ENCODE data around the gene RPN1. TPM values are rescaled to one million over a fixed set of nuclear protein-coding genes. Genes with fewer than 3 reads are reported as not detected.
"Not testable (repeated sequence)": the region's sequence is repeated elsewhere in the genome, so short reads cannot be mapped to it uniquely, and the experiment has no call there.

The RPN1 gene
- total RNA-seq, result 311 and 371 TPM in 2 replicates

- peak; percentile 71 for DNase-seq (ENCODE audit: extremely low read depth, low read depth, low spot score)
Measured at GRCh38 chr3:128650096-128651050, at the start of gene RPN1. TSS of gene RPN1 (minus strand) at chr3:128650818. CDS start at chr3:128650800, 18 bp downstream.

- no peak for DNase-seq (ENCODE audit: extremely low read depth, low read depth, low spot score)
Measured at GRCh38 chr3:128698211-128699047, 47.8 kb upstream of the RPN1 start.

- no peak for DNase-seq (ENCODE audit: extremely low read depth, low read depth, low spot score)
Measured at GRCh38 chr3:128697341-128697740, 46.7 kb upstream of the RPN1 start.

GRCh38 chr3:128693696-128694095 lies 43.1 kb upstream of the RPN1 start:
- DNase-seq (ENCODE audit: extremely low read depth, low read depth, low spot score), result no peak

GRCh38 chr3:128689060-128689459 lies 38.4 kb upstream of the RPN1 start:
- DNase-seq (ENCODE audit: extremely low read depth, low read depth, low spot score), result no peak

- DNase-seq (ENCODE audit: extremely low read depth, low read depth, low spot score), result no peak
Measured at GRCh38 chr3:128686465-128686864, 35.8 kb upstream of the RPN1 start.

- DNase-seq (ENCODE audit: extremely low read depth, low read depth, low spot score), result no peak
Measured at GRCh38 chr3:128684986-128685726, 34.5 kb upstream of the RPN1 start.

- no peak for DNase-seq (ENCODE audit: extremely low read depth, low read depth, low spot score)
Measured at GRCh38 chr3:128683957-128684356, 33.3 kb upstream of the RPN1 start.

GRCh38 chr3:128681369-128681829 lies 30.8 kb upstream of the RPN1 start:
- DNase-seq (ENCODE audit: extremely low read depth, low read depth, low spot score), result no peak

- peak; percentile 78 for DNase-seq (ENCODE audit: extremely low read depth, low read depth, low spot score)
Measured at GRCh38 chr3:128680603-128681368, 30.2 kb upstream of the RPN1 start.

- DNase-seq (ENCODE audit: extremely low read depth, low read depth, low spot score), result no peak
Measured at GRCh38 chr3:128679338-128679737, 28.7 kb upstream of the RPN1 start.

- DNase-seq (ENCODE audit: extremely low read depth, low read depth, low spot score), result not testable (repeated sequence)
Measured at GRCh38 chr3:128675802-128676201, 25.2 kb upstream of the RPN1 start.

- no peak for DNase-seq (ENCODE audit: extremely low read depth, low read depth, low spot score)
Measured at GRCh38 chr3:128674161-128674784, 23.7 kb upstream of the RPN1 start.

GRCh38 chr3:128667641-128668040 lies 17.0 kb upstream of the RPN1 start:
- no peak for DNase-seq (ENCODE audit: extremely low read depth, low read depth, low spot score)

GRCh38 chr3:128665362-128666021 lies 14.9 kb upstream of the RPN1 start:
- DNase-seq (ENCODE audit: extremely low read depth, low read depth, low spot score), result no peak

GRCh38 chr3:128663151-128663550 lies 12.5 kb upstream of the RPN1 start:
- DNase-seq (ENCODE audit: extremely low read depth, low read depth, low spot score), result no peak

GRCh38 chr3:128655531-128655930 lies 4.9 kb upstream of the RPN1 start:
- no peak for DNase-seq (ENCODE audit: extremely low read depth, low read depth, low spot score)

- DNase-seq (ENCODE audit: extremely low read depth, low read depth, low spot score), result not testable (repeated sequence)
Measured at GRCh38 chr3:128653993-128654805, 3.6 kb upstream of the RPN1 start.

All from glomerular endothelial cell (primary cell).